HepG2 (cell line): ENCODE results near the gene CHID1. TPM values are rescaled to one million over a fixed set of nuclear protein-coding genes. Genes with fewer than 3 reads are reported as not detected.

Experiments
- ARID3A ChIP-seq: IDR thresholded peaks from 2 replicates; pipeline ENCODE4 v1.6.1; 2012; ENCODE audit warnings: low read depth, low read length, improper control_type of control experiment
- CHCHD3 ChIP-seq: sonication (generic); formaldehyde crosslinking; IDR thresholded peaks from 2 replicates; pipeline ENCODE4 v1.8.0; 2022; ENCODE audit warnings: mild to moderate bottlenecking, missing genetic modification reagents, moderate library complexity
- FOXM1 ChIP-seq: sonication (generic); formaldehyde crosslinking; IDR thresholded peaks from 2 replicates; pipeline ENCODE4 v1.5.0; 2020; ENCODE audit warnings: missing genetic modification reagents
- GLMP ChIP-seq: sonication (generic); formaldehyde crosslinking; IDR thresholded peaks from 2 replicates; pipeline ENCODE4 v1.9.0; 2021; ENCODE audit warnings: missing genetic modification reagents, mild to moderate bottlenecking, borderline replicate concordance
- HNRNPUL1 ChIP-seq: fragments of 200-400 bp; formaldehyde crosslinking; IDR thresholded peaks from 2 replicates; pipeline ENCODE4 v1.6.1; 2017; ENCODE audit warnings: low read depth, mild to moderate bottlenecking, low read length, moderate library complexity
- MLX ChIP-seq: IDR thresholded peaks from 2 replicates; pipeline ENCODE4 v1.6.1; 2016
- NFKB2 ChIP-seq: sonication (generic); formaldehyde crosslinking; IDR thresholded peaks from 2 replicates; pipeline ENCODE4 v1.4.0; 2020; ENCODE audit warnings: missing genetic modification reagents, borderline replicate concordance
- SAP130 ChIP-seq: IDR thresholded peaks from 2 replicates; pipeline ENCODE4 v1.6.1; 2016; ENCODE audit warnings: low read depth
- TARDBP ChIP-seq: sonication (generic); formaldehyde crosslinking; IDR thresholded peaks from 2 replicates; pipeline ENCODE4 v1.8.0; 2022; ENCODE audit warnings: mild to moderate bottlenecking, missing genetic modification reagents
- ZBTB40 ChIP-seq, 2 experiments: fragments of 450-650 bp in 1 of 2; sonication (generic) in 1 of 2; formaldehyde crosslinking in 1 of 2; IDR thresholded peaks; 2 replicates each; pipeline versions ENCODE4 v1.6.1 to v1.8.0; 2016 to 2022; ENCODE audit warnings: antibody characterized with exemption in 1 of 2, mild to moderate bottlenecking in 1 of 2, missing genetic modification reagents in 1 of 2
- ZNF263 ChIP-seq: sonication (generic); formaldehyde crosslinking; IDR thresholded peaks from 2 replicates; pipeline ENCODE4 v1.4.0; 2020; ENCODE audit warnings: missing genetic modification reagents
- ZNF350 ChIP-seq: sonication (generic); formaldehyde crosslinking; IDR thresholded peaks from 2 replicates; pipeline ENCODE4 v1.4.0; 2020; ENCODE audit warnings: mild to moderate bottlenecking, low read depth, missing genetic modification reagents, borderline replicate concordance
- ZNF619 ChIP-seq: sonication (generic); formaldehyde crosslinking; IDR thresholded peaks from 2 replicates; pipeline ENCODE4 v1.4.0; 2020; ENCODE audit warnings: mild to moderate bottlenecking, missing genetic modification reagents
- polyA plus RNA-seq, 8 experiments: library from polyadenylated mRNA; depleted of rRNA in 3 of 8; stranded (reverse) in 7 of 8; unstranded in 1 of 8; fragments of >200 nt; fragmentation: Illumina TruSeq in 4 of 8; extraction: Trizol in 4 of 8; gene quantifications; 2 replicates each; pipeline versions ENCODE4 v1.2.1 to v1.2.3, GENCODE V29; 2011 to 2016; ENCODE audit warnings: low read depth in 4 of 8, missing spikeins in 1 of 8, mixed read lengths in 1 of 8; ENCODE audit not compliant: insufficient read depth in 1 of 8
- total RNA-seq, 5 experiments: library from RNA; depleted of rRNA; stranded (reverse); fragments of >200 nt; fragmentation: Illumina TruSeq; extraction: Trizol; gene quantifications; 2 replicates each; pipeline ENCODE4 v1.2.3, GENCODE V29; 2016; ENCODE audit warnings: low read depth in 1 of 5
- TF ChIP-seq, protein P1 (sequence below): sonication (generic); formaldehyde crosslinking; IDR thresholded peaks from 2 replicates; pipeline ENCODE4 v1.8.0; 2022; ENCODE audit warnings: mild to moderate bottlenecking, missing genetic modification reagents, moderate library complexity

The CHID1 gene
- total and polyA plus RNA-seq, 2 of the 13 experiments (the other 11 are each of a cell fraction or from before 2014, with no cell fraction given): 65.1 to 93.6 TPM

DNA sequence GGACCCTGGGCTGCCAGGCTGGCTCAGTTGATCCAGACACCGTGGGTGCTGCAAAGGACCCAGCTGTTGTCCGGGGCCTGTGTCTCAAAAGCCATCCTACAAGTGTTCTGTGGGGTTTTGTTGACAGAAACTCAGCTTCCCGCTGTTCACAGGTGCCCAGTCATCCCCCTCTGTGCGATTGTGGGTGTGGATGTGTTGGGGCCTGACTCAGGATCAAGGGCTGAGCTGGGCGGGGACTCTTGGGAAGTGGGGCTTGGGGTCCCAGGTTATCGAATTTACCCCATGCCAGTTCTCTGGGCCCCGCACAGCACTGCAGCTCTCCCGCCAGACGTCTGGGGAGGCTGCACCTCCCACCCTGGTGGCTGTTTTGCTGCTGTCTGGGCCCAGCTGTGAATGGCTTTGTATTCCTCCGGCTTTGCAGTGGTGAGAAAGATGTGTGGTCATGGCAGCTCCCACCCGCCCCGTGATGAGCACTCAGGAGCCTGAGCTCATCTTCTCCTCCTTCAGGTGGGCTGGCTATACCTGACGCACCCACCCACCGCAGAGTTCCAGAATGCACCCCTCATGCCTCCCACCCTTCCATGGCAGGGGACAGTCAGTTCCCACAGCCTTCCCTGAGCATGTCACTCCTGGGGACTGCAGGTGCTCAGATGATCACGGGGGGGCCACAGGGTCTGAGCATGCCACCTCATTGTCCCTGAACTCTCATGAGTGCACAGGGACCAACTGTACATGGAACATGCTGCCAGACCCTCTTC lies 11.5 kb upstream of the CHID1 start (continued):
- TF ChIP-seq ZBTB40 (IDR thresholded peaks at IDR 0.05) (no peak), ZBTB40 (CRISPR knock-in tag; IDR thresholded peaks at IDR 0.05) (no peak), CHCHD3 (CRISPR knock-in tag) (no peak), ZNF619 (0 out of 2 replicates have a peak, but pooled peaks have one; percentile 21), FOXM1 (CRISPR knock-in tag) (no peak), GLMP (CRISPR knock-in tag) (no peak), HNRNPUL1 (no peak), NFKB2 (CRISPR knock-in tag) (0 out of 2 replicates have a peak, but pooled peaks have one; percentile 39), MLX (CRISPR knock-in tag) (0 out of 2 replicates have a peak, but pooled peaks have one; percentile 24), ARID3A (no peak), ZNF263 (CRISPR knock-in tag) (peak; percentile 35; the same call in 1 of the 2 replicates), ZNF350 (0 out of 2 replicates have a peak, but pooled peaks have one; percentile 6), SAP130 (peak; percentile 26; the same call in 1 of the 2 replicates), TARDBP (CRISPR knock-in tag) (no peak)
- TF ChIP-seq, protein P1, sequence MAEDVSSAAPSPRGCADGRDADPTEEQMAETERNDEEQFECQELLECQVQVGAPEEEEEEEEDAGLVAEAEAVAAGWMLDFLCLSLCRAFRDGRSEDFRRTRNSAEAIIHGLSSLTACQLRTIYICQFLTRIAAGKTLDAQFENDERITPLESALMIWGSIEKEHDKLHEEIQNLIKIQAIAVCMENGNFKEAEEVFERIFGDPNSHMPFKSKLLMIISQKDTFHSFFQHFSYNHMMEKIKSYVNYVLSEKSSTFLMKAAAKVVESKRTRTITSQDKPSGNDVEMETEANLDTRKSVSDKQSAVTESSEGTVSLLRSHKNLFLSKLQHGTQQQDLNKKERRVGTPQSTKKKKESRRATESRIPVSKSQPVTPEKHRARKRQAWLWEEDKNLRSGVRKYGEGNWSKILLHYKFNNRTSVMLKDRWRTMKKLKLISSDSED (CRISPR knock-in tag): no peak
